ENCODE data around the gene NUB1. TPM values are rescaled to one million over a fixed set of nuclear protein-coding genes. Genes with fewer than 3 reads are reported as not detected.

Gene NUB1
- total RNA-seq, 2 donors from 2014 or later = 53.6 to 66.9 TPM

GRCh38 chr7:151386301-151387160, 44.9 kb downstream of the NUB1 start:
- H3K4me1 Mint-ChIP-seq (ENCODE audit: low read depth in 2 of 2) = peaks cover 4 to 6% of the 10 kb centered on the region in 2 donors
- no peak overlapping the region for H3K4me3 Mint-ChIP-seq
- DNase-seq (ENCODE audit: low spot score) (no peak), ATAC-seq (no peak)
- H3K27ac Mint-ChIP-seq = no peak overlapping the region
- H3K9me3 Mint-ChIP-seq = no peaks in the 10 kb centered on the region
- H3K36me3 Mint-ChIP-seq = no peaks in the 10 kb centered on the region
- H3K27me3 Mint-ChIP-seq = peaks cover 14 to 15% of the 10 kb centered on the region in 2 donors

GRCh38 chr7:151387161-151388006, 45.8 kb downstream of the NUB1 start:
- peaks cover 11% of the 10 kb centered on the region in 2 donors for H3K27me3 Mint-ChIP-seq
- no peak for ATAC-seq
- H3K27ac Mint-ChIP-seq = no peak overlapping the region
- no peaks in the 10 kb centered on the region for H3K36me3 Mint-ChIP-seq
- peaks cover under 1 to 2% of the 10 kb centered on the region in 2 donors for H3K4me1 Mint-ChIP-seq (ENCODE audit: low read depth in 2 of 2)
- H3K4me3 Mint-ChIP-seq = no peak overlapping the region
- no peaks in the 10 kb centered on the region for H3K9me3 Mint-ChIP-seq
- DNase-seq (ENCODE audit: low spot score) = no peak

GRCh38 chr7:151388007-151388297, 46.3 kb downstream of the NUB1 start:
- Mint-ChIP-seq H3K9me3 (no peaks in the 10 kb centered on the region), H3K4me3 (no peak overlapping the region), H3K4me1 (ENCODE audit: low read depth in 2 of 2) (no peaks in the 10 kb centered on the region), H3K36me3 (no peaks in the 10 kb centered on the region), H3K27me3 (peaks cover 9% of the 10 kb centered on the region in 2 donors), H3K27ac (no peak overlapping the region)
- no peak for ATAC-seq
- DNase-seq (ENCODE audit: low spot score) = no peak

- Mint-ChIP-seq H3K27ac (no peak overlapping the region), H3K4me3 (no peak overlapping the region), H3K36me3 (no peaks in the 10 kb centered on the region), H3K4me1 (ENCODE audit: low read depth in 2 of 2) (no peaks in the 10 kb centered on the region), H3K9me3 (no peaks in the 10 kb centered on the region), H3K27me3 (peaks cover 9 to 13% of the 10 kb centered on the region in 2 donors)
- no peak for ATAC-seq
- DNase-seq (ENCODE audit: low spot score) = no peak
These were observed 46.8 kb downstream of the NUB1 start for GRCh38 chr7:151388430-151388829.

- ATAC-seq (no peak), DNase-seq (ENCODE audit: low spot score) (no peak)
- Mint-ChIP-seq H3K4me1 (ENCODE audit: low read depth in 2 of 2) (no peaks in the 10 kb centered on the region), H3K27me3 (peaks cover 6 to 9% of the 10 kb centered on the region in 2 donors), H3K4me3 (no peak overlapping the region), H3K27ac (no peak overlapping the region), H3K9me3 (no peaks in the 10 kb centered on the region), H3K36me3 (no peaks in the 10 kb centered on the region)
These were observed 47.6 kb downstream of the NUB1 start for GRCh38 chr7:151389096-151389767.

- no peaks in the 10 kb centered on the region for H3K36me3 Mint-ChIP-seq
These were observed 48.4 kb downstream of the NUB1 start for GRCh38 chr7:151389768-151390597.

GRCh38 chr7:151390598-151391357, 49.2 kb downstream of the NUB1 start:
- Mint-ChIP-seq H3K4me1 (ENCODE audit: low read depth in 2 of 2) (no peaks in the 10 kb centered on the region), H3K27ac (no peak overlapping the region), H3K9me3 (no peaks in the 10 kb centered on the region), H3K27me3 (peaks cover 0 to 9% of the 10 kb centered on the region in 2 donors), H3K4me3 (no peak overlapping the region), H3K36me3 (no peaks in the 10 kb centered on the region)
- DNase-seq (ENCODE audit: low spot score) (no peak), ATAC-seq (no peak)

More at GRCh38 chr7:151389768-151390597, 48.4 kb downstream of the NUB1 start:
- Mint-ChIP-seq H3K27me3 (peaks cover 0 to 9% of the 10 kb centered on the region in 2 donors), H3K4me3 (no peak overlapping the region), H3K4me1 (ENCODE audit: low read depth in 2 of 2) (no peaks in the 10 kb centered on the region), H3K27ac (no peak overlapping the region), H3K9me3 (no peaks in the 10 kb centered on the region)
- DNase-seq (ENCODE audit: low spot score) (no peak), ATAC-seq (no peak)

GRCh38 chr7:151391358-151391730, 49.7 kb downstream of the NUB1 start:
- ATAC-seq (no peak), DNase-seq (ENCODE audit: low spot score) (no peak)
- Mint-ChIP-seq H3K36me3 (no peaks in the 10 kb centered on the region), H3K27ac (no peak overlapping the region), H3K4me3 (no peak overlapping the region), H3K9me3 (no peaks in the 10 kb centered on the region), H3K4me1 (ENCODE audit: low read depth in 2 of 2) (no peaks in the 10 kb centered on the region), H3K27me3 (peaks cover 0 to 9% of the 10 kb centered on the region in 2 donors)

GRCh38 chr7:151392002-151392401, 50.4 kb downstream of the NUB1 start:
- ATAC-seq (no peak), DNase-seq (ENCODE audit: low spot score) (no peak)
- H3K4me3 Mint-ChIP-seq = no peak overlapping the region
- H3K27me3 Mint-ChIP-seq = peaks cover 0 to 9% of the 10 kb centered on the region in 2 donors
- no peaks in the 10 kb centered on the region for H3K36me3 Mint-ChIP-seq
- no peaks in the 10 kb centered on the region for H3K9me3 Mint-ChIP-seq
- no peaks in the 10 kb centered on the region for H3K4me1 Mint-ChIP-seq (ENCODE audit: low read depth in 2 of 2)
- H3K27ac Mint-ChIP-seq = no peak overlapping the region

GRCh38 chr7:151392426-151392825, 50.8 kb downstream of the NUB1 start:
- Mint-ChIP-seq H3K4me3 (no peak overlapping the region), H3K27me3 (peaks cover 0 to 9% of the 10 kb centered on the region in 2 donors), H3K9me3 (no peaks in the 10 kb centered on the region), H3K27ac (no peak overlapping the region), H3K4me1 (ENCODE audit: low read depth in 2 of 2) (no peaks in the 10 kb centered on the region), H3K36me3 (no peaks in the 10 kb centered on the region)
- ATAC-seq (peak in 1 of 2 donors; percentile 2), DNase-seq (ENCODE audit: low spot score) (no peak)

- Mint-ChIP-seq H3K9me3 (no peaks in the 10 kb centered on the region), H3K4me3 (no peak overlapping the region), H3K36me3 (no peaks in the 10 kb centered on the region), H3K27ac (no peak overlapping the region), H3K27me3 (peaks cover 0 to 9% of the 10 kb centered on the region in 2 donors), H3K4me1 (ENCODE audit: low read depth in 2 of 2) (no peaks in the 10 kb centered on the region)
- no peak for DNase-seq (ENCODE audit: low spot score)
- no peak for ATAC-seq
These were observed 51.7 kb downstream of the NUB1 start for GRCh38 chr7:151393031-151393977.

Data from natural killer cell treated with Interleukin-12 subunit alpha and Interleukin-12 subunit beta and Interleukin-15 and Interleukin-18, amount 100 ng/mL, for 72 hours (primary cell).